ENCODE measurements around the gene COMMD2. TPM values are rescaled to one million over a fixed set of nuclear protein-coding genes. Genes with fewer than 3 reads are reported as not detected.

The COMMD2 gene
- total RNA-seq, 4 donors from 2014 or later, result 15.6 to 71.8 (median 32.7) TPM

DNA sequence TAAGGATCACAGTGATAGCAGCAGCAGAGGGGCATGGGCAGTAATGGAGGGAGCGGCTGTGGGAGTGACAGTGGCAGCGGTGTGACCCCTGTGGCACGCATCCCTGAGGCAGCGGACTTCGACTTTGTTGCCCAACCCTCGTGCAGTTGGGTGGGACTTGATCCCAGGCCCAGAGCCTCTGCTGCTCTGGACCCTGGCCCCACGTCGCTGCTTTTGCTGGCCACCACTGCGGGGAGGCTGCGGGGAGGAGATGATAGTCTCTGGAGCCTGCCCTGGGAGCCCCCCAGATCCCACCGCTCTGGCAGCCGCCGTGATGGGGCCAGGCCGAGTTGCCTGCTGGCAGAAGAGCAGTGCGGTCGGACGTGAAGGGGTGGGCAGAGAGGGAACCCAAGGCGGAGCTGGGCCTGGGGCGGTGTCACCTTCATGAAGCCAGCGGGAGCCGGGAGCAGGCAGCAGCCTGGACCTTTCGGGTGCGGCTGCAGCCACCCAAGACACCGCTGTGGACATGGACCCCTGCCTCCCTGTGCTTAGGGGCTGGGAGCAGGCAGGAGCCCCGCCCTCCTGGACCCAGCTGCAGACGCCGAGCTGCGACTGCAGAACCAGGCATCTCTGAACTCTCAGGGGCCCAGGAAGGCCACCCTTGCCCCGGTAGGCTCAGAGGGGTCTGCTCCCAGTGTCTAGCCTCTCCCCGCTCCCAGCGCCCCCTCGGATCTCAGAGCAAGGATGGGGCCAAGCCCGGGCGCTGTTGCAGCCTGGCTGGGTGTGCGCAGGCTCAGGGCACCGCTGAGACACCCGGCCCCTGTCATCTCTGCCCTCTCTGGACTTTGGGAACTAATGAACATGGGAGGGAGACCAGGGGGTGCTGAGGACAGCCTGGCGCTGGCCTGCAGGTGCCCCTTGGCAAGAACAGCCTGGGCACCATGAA, 38.3 kb downstream of the COMMD2 start:
- no peak overlapping the region for H3K27ac ChIP-seq
- H3K9me3 ChIP-seq, result no peaks in the 10 kb centered on the region
- H3K36me3 ChIP-seq, result no peaks in the 10 kb centered on the region
- DNase-seq, result no peak
- no peaks in the 10 kb centered on the region for H3K27me3 ChIP-seq
- H3K4me1 ChIP-seq, result no peaks in the 10 kb centered on the region
- TF ChIP-seq CTCF (IDR thresholded peaks at IDR 0.05) (no peak), POLR2A (IDR thresholded peaks at IDR 0.05) (no peak)
- intact Hi-C loops (cut with DNase I; ENCODE audit: low total_unique reads), result loop anchor here (10.0 kb wide), 1 partner anchor 199 kb away; no protein-coding TSS in a partner anchor
- no peak overlapping the region for H3K4me3 ChIP-seq

DNA sequence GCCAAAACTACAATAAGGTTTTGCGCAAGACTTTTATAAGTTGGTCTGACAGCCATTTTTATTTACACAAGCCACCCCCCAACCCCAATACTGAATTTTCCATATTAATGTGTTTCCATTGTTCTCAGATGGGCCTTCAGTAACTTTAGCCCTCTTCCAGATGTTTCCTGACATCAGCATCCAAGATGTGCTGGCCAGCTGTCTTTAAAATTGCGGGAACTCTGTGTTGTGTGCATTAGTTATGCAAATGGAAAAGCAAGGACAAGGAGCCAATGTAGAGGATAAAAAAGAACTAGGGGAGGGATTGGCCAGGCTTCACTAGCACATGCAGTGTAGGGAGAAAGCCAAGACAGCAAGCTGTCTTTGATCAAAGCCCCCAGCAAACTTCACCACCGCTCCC, 45.4 kb downstream of the COMMD2 start:
- peak in 1 of 2 donors; percentile 39 for DNase-seq
- H3K4me3 ChIP-seq, result no peak overlapping the region
- no peaks in the 10 kb centered on the region for H3K27me3 ChIP-seq
- no peaks in the 10 kb centered on the region for H3K4me1 ChIP-seq
- no peaks in the 10 kb centered on the region for H3K9me3 ChIP-seq
- intact Hi-C loops (cut with DNase I; ENCODE audit: low total_unique reads), result no loop called here
- H3K27ac ChIP-seq, result peak overlapping the region; percentile 41 to 48
- TF ChIP-seq POLR2A (IDR thresholded peaks at IDR 0.05) (no peak), CTCF (IDR thresholded peaks at IDR 0.05) (no peak)
- no peaks in the 10 kb centered on the region for H3K36me3 ChIP-seq

DNA sequence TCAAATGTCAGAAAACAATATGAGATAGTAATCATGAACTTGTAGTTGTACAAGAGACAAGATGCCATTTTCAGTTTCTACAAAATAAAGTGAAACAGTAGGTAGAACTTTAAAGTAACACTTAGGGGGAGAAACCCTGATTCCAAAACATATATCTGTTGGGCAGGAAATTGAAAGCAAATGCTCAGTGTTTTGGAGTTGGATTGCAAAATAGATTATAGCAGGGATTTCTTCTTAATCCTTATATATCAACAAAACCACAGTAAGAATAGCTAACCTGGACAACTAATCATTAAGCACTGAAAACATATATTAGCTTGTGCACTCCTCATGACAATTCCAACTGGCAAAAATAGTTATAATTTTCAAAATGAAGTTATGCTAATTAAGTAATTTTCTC, 46.9 kb downstream of the COMMD2 start:
- TF ChIP-seq POLR2A (IDR thresholded peaks at IDR 0.05), result no peak
- no peak for TF ChIP-seq CTCF (IDR thresholded peaks at IDR 0.05)
- H3K4me1 ChIP-seq, result no peaks in the 10 kb centered on the region
- no peak overlapping the region for H3K27ac ChIP-seq
- intact Hi-C loops (cut with DNase I; ENCODE audit: low total_unique reads), result no loop called here
- DNase-seq, result no peak
- no peaks in the 10 kb centered on the region for H3K9me3 ChIP-seq
- no peak overlapping the region for H3K4me3 ChIP-seq
- H3K27me3 ChIP-seq, result no peaks in the 10 kb centered on the region
- no peaks in the 10 kb centered on the region for H3K36me3 ChIP-seq

GRCh38 chr3:149703466-149703865, 48.8 kb downstream of the COMMD2 start:
- Histone ChIP-seq H3K4me3 (no peak overlapping the region), H3K4me1 (no peaks in the 10 kb centered on the region), H3K27ac (peak overlapping the region; percentile 55 to 64), H3K27me3 (no peaks in the 10 kb centered on the region), H3K36me3 (no peaks in the 10 kb centered on the region), H3K9me3 (peaks cover 0 to 2% of the 10 kb centered on the region in 2 donors)
- intact Hi-C loops (cut with DNase I; ENCODE audit: low total_unique reads), result no loop called here
- no peak for TF ChIP-seq CTCF (IDR thresholded peaks at IDR 0.05)
- no peak for TF ChIP-seq POLR2A (IDR thresholded peaks at IDR 0.05)
- DNase-seq, result peak; percentile 77 to 84

DNA sequence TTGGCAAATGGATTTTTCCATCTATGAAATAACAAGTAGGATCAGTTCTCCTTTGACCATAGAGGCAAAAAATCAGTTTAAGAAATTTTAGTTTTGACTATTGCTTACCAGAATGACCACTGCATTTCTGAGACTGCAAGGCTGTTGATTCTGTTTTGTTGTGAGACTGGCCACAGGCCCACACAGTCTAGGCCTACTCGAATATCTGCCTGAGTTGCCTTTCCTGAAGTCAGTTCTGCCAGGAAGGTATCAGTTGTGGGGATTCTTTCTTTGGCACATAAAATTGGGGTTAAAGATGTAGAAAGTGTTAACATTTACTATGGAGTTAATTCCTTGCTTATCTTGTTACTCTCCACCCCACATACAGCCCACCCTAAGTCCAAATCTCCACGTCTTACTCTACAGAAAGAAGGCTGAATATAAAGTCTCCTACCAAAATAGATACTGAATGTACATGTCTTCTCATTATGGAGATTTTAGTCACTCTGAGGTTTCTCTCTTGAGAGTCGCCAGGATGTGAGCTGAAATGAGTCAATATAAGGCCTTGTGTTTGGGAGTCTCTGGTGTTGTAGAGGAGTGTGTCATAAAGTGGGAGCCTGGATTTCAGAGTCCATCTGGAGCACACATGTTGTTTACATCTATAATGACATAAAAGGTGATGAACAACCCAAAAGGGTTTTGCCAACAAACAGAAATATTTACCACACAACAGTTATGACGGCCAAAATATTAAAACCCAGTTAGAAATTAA, 49.4 kb downstream of the COMMD2 start:
- TF ChIP-seq CTCF (IDR thresholded peaks at IDR 0.05), result no peak
- Histone ChIP-seq H3K27ac (peak overlapping the region; percentile 64 to 72), H3K4me3 (no peak overlapping the region), H3K4me1 (no peaks in the 10 kb centered on the region), H3K36me3 (no peaks in the 10 kb centered on the region), H3K27me3 (no peaks in the 10 kb centered on the region), H3K9me3 (peaks cover 0 to 4% of the 10 kb centered on the region in 2 donors)
- intact Hi-C loops (cut with DNase I; ENCODE audit: low total_unique reads), result no loop called here
- peak in 1 of 2 donors; percentile 46 for DNase-seq
